Measurements from ENCODE around the gene CARD10.

CARD10 gene

GRCh38 chr22:37559521-37559900, 40.3 kb upstream of the CARD10 start:
- Histone ChIP-seq H3K4me3 (replicated peaks; ENCODE audit: insufficient read depth, low read length) (no peak overlapping the region), H3K27ac (replicated peaks) (no peak overlapping the region), H3K27me3 (ENCODE audit: insufficient read depth, poor library complexity, severe bottlenecking) (peaks cover 57% of the 10 kb centered on the region)
- DNase-seq (ENCODE audit: low read depth in 1 of 2, low spot score in 1 of 2) = no peak
- TF ChIP-seq, protein P1, sequence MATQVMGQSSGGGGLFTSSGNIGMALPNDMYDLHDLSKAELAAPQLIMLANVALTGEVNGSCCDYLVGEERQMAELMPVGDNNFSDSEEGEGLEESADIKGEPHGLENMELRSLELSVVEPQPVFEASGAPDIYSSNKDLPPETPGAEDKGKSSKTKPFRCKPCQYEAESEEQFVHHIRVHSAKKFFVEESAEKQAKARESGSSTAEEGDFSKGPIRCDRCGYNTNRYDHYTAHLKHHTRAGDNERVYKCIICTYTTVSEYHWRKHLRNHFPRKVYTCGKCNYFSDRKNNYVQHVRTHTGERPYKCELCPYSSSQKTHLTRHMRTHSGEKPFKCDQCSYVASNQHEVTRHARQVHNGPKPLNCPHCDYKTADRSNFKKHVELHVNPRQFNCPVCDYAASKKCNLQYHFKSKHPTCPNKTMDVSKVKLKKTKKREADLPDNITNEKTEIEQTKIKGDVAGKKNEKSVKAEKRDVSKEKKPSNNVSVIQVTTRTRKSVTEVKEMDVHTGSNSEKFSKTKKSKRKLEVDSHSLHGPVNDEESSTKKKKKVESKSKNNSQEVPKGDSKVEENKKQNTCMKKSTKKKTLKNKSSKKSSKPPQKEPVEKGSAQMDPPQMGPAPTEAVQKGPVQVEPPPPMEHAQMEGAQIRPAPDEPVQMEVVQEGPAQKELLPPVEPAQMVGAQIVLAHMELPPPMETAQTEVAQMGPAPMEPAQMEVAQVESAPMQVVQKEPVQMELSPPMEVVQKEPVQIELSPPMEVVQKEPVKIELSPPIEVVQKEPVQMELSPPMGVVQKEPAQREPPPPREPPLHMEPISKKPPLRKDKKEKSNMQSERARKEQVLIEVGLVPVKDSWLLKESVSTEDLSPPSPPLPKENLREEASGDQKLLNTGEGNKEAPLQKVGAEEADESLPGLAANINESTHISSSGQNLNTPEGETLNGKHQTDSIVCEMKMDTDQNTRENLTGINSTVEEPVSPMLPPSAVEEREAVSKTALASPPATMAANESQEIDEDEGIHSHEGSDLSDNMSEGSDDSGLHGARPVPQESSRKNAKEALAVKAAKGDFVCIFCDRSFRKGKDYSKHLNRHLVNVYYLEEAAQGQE (IDR thresholded peaks at IDR 0.05; ENCODE audit: insufficient replicate concordance, low read depth) = no peak
- no peak for TF ChIP-seq SPI1 (IDR thresholded peaks at IDR 0.05; ENCODE audit: borderline replicate concordance, low read depth)
- no peak for TF ChIP-seq CTCF (IDR thresholded peaks at IDR 0.05; ENCODE audit: insufficient read depth, low read length)
- TF ChIP-seq POLR2AphosphoS5 (IDR thresholded peaks at IDR 0.05; ENCODE audit: low read depth) = no peak
- no peak for TF ChIP-seq GABPA (IDR thresholded peaks at IDR 0.05; ENCODE audit: low read depth)

- Histone ChIP-seq H3K27me3 (ENCODE audit: insufficient read depth, poor library complexity, severe bottlenecking) (peaks cover 56% of the 10 kb centered on the region), H3K27ac (replicated peaks) (no peak overlapping the region), H3K4me3 (replicated peaks; ENCODE audit: insufficient read depth, low read length) (no peak overlapping the region)
- no peak for DNase-seq (ENCODE audit: low read depth in 1 of 2, low spot score in 1 of 2)
- no peak for TF ChIP-seq SPI1 (IDR thresholded peaks at IDR 0.05; ENCODE audit: borderline replicate concordance, low read depth)
- no peak for TF ChIP-seq POLR2AphosphoS5 (IDR thresholded peaks at IDR 0.05; ENCODE audit: low read depth)
- TF ChIP-seq CTCF (IDR thresholded peaks at IDR 0.05; ENCODE audit: insufficient read depth, low read length) = no peak
- no peak for TF ChIP-seq GABPA (IDR thresholded peaks at IDR 0.05; ENCODE audit: low read depth)
- TF ChIP-seq, protein P1 (IDR thresholded peaks at IDR 0.05; ENCODE audit: insufficient replicate concordance, low read depth) = no peak
These were observed 39.6 kb upstream of the CARD10 start for GRCh38 chr22:37558815-37559214.

DNA sequence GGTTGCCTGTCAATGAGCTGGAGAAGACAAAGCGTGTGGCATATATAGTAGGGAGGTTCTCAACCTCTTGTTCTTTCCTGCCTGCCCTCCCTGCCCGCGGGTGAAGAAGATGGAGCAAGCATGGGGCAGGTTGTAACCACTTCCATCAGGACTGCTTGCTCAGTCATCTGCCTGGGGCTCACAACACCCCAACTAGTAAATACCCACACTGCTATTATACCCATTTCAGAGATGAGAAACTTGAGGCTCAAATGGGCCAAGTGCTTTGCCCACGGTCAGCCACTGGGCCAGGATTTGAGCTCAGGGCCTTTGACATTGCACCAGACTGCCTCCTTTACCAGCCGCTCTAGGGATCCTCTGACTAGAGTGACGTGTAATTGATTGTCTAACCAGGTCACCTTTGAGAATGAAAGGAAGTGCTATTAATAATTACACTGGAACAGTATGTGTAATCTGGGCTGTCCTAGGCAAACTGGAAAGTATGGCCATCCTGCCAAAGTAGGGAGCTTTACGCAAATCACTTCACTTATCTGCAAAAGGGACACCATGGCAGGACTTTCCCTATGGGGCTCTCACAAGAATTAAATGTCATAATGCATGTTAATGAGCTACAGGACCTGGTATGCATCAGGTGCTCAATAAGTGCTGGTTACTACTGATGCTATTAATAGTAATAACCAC, 38.2 kb upstream of the CARD10 start:
- Histone ChIP-seq H3K4me3 (replicated peaks; ENCODE audit: insufficient read depth, low read length) (no peak overlapping the region), H3K27me3 (ENCODE audit: insufficient read depth, poor library complexity, severe bottlenecking) (peaks cover 52% of the 10 kb centered on the region), H3K27ac (replicated peaks) (no peak overlapping the region)
- no peak for TF ChIP-seq POLR2AphosphoS5 (IDR thresholded peaks at IDR 0.05; ENCODE audit: low read depth)
- TF ChIP-seq GABPA (IDR thresholded peaks at IDR 0.05; ENCODE audit: low read depth) = no peak
- TF ChIP-seq, protein P1 (IDR thresholded peaks at IDR 0.05; ENCODE audit: insufficient replicate concordance, low read depth) = no peak
- no peak for TF ChIP-seq CTCF (IDR thresholded peaks at IDR 0.05; ENCODE audit: insufficient read depth, low read length)
- no peak for TF ChIP-seq SPI1 (IDR thresholded peaks at IDR 0.05; ENCODE audit: borderline replicate concordance, low read depth)
- no peak for DNase-seq (ENCODE audit: low read depth in 1 of 2, low spot score in 1 of 2)
